ENCODE measurements around the gene GLG1. TPM values are rescaled to one million over a fixed set of nuclear protein-coding genes. Genes with fewer than 3 reads are reported as not detected.
"Not testable (repeated sequence)": the region's sequence is repeated elsewhere in the genome, so short reads cannot be mapped to it uniquely, and the experiment has no call there.

GLG1 gene
- total RNA-seq, 1 donor from 2014 or later: 153 TPM

- Mint-ChIP-seq H3K36me3 (ENCODE audit: low read depth, unreplicated experiment) (no peaks in the 10 kb centered on the region), H3K27me3 (ENCODE audit: unreplicated experiment) (no peaks in the 10 kb centered on the region), H3K9me3 (ENCODE audit: unreplicated experiment) (no peaks in the 10 kb centered on the region), H3K27ac (ENCODE audit: unreplicated experiment) (no peak overlapping the region), H3K4me3 (ENCODE audit: unreplicated experiment) (no peak overlapping the region), H3K4me1 (ENCODE audit: unreplicated experiment) (no peaks in the 10 kb centered on the region)
- TF ChIP-seq CTCF (IDR thresholded peaks at IDR 0.05; ENCODE audit: unreplicated experiment): no peak
- no peak for DNase-seq (ENCODE audit: low spot score)
These were observed 48.0 kb downstream of the GLG1 start for GRCh38 chr16:74558873-74559272.

DNA sequence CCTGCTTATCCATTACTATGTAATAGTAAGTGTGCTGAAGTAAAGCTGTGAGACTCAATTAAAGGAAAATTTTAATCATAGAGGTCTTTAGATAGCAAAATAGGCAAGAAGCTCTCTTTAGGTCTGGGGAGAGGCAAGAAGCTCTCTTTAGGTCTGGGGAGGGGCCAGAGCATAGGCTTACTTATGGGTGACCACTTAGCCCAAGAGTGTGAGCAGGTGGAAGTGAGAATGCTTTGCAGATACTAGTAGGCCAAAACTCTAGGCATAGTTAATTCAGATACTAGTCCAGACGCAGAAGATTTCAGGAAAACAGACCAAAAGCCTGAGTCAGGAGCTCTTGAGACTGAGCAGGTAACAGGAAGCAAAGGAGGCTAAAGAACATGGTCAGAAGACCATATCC is 49.6 kb downstream of the GLG1 start:
- Mint-ChIP-seq H3K4me1 (ENCODE audit: unreplicated experiment) (no peaks in the 10 kb centered on the region), H3K9me3 (ENCODE audit: unreplicated experiment) (no peaks in the 10 kb centered on the region), H3K36me3 (ENCODE audit: low read depth, unreplicated experiment) (no peaks in the 10 kb centered on the region), H3K27ac (ENCODE audit: unreplicated experiment) (no peak overlapping the region), H3K4me3 (ENCODE audit: unreplicated experiment) (no peak overlapping the region), H3K27me3 (ENCODE audit: unreplicated experiment) (no peaks in the 10 kb centered on the region)
- no peak for DNase-seq (ENCODE audit: low spot score)
- TF ChIP-seq CTCF (IDR thresholded peaks at IDR 0.05; ENCODE audit: unreplicated experiment): no peak

- DNase-seq (ENCODE audit: low spot score): no peak
- H3K36me3 Mint-ChIP-seq (ENCODE audit: low read depth, unreplicated experiment): no peaks in the 10 kb centered on the region
- no peaks in the 10 kb centered on the region for H3K4me1 Mint-ChIP-seq (ENCODE audit: unreplicated experiment)
- H3K9me3 Mint-ChIP-seq (ENCODE audit: unreplicated experiment): no peaks in the 10 kb centered on the region
- no peaks in the 10 kb centered on the region for H3K27me3 Mint-ChIP-seq (ENCODE audit: unreplicated experiment)
- no peak for TF ChIP-seq CTCF (IDR thresholded peaks at IDR 0.05; ENCODE audit: unreplicated experiment)
- no peak overlapping the region for H3K4me3 Mint-ChIP-seq (ENCODE audit: unreplicated experiment)
- H3K27ac Mint-ChIP-seq (ENCODE audit: unreplicated experiment): no peak overlapping the region
These were observed 50.5 kb downstream of the GLG1 start for GRCh38 chr16:74556375-74556922.

GRCh38 chr16:74552357-74552756 is 54.6 kb downstream of the GLG1 start:
- H3K4me1 Mint-ChIP-seq (ENCODE audit: unreplicated experiment): not testable (repeated sequence)

DNA sequence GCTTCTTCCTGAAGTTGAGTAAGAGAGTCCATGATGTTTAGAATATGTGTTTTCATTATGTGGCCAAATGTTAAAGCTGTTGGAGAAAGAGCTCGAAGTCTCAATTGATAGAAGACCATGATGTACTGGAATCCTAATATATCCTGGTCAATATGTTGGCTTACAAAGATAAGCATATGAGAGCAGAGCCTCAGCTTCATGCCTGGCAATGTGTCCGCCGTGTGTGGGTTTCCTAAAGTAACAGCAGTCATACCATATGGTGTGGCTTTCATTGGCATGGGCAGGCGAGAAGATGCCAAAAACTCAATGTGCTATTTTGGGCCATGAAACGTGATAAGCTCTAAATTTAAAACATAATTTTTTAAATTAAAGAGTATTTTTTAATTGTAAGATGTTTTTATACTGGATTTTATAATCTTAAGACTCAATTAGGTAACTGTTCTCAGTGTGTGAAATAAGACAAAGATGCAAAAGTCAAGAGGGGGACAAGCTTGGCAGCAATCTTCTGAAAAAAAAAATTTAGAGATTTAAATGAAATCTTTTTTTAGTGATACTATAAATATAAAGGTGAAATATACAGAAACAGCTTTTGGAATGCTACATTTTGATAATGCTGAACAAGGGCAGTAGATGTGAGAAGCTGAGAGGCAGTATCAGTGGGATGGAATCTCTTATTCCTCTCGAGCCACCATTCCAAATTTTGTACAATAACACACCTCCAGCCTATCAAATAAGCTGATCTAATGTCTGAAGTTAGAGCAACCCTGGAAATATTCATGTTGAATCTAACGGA is 56.5 kb downstream of the GLG1 start:
- not testable (repeated sequence) for H3K4me3 Mint-ChIP-seq (ENCODE audit: unreplicated experiment); DNase-seq (ENCODE audit: low spot score); H3K27me3 Mint-ChIP-seq (ENCODE audit: unreplicated experiment); H3K27ac Mint-ChIP-seq (ENCODE audit: unreplicated experiment); H3K36me3 Mint-ChIP-seq (ENCODE audit: low read depth, unreplicated experiment); H3K4me1 Mint-ChIP-seq (ENCODE audit: unreplicated experiment); H3K9me3 Mint-ChIP-seq (ENCODE audit: unreplicated experiment)

More at GRCh38 chr16:74552357-74552756, 54.6 kb downstream of the GLG1 start:
- not testable (repeated sequence) for H3K4me3 Mint-ChIP-seq (ENCODE audit: unreplicated experiment); H3K27me3 Mint-ChIP-seq (ENCODE audit: unreplicated experiment); DNase-seq (ENCODE audit: low spot score); H3K9me3 Mint-ChIP-seq (ENCODE audit: unreplicated experiment); H3K36me3 Mint-ChIP-seq (ENCODE audit: low read depth, unreplicated experiment); H3K27ac Mint-ChIP-seq (ENCODE audit: unreplicated experiment)

GRCh38 chr16:74546112-74546511 is 60.8 kb downstream of the GLG1 start:
- H3K4me1 Mint-ChIP-seq (ENCODE audit: unreplicated experiment); H3K36me3 Mint-ChIP-seq (ENCODE audit: low read depth, unreplicated experiment); H3K27ac Mint-ChIP-seq (ENCODE audit: unreplicated experiment); DNase-seq (ENCODE audit: low spot score); H3K4me3 Mint-ChIP-seq (ENCODE audit: unreplicated experiment); H3K27me3 Mint-ChIP-seq (ENCODE audit: unreplicated experiment); H3K9me3 Mint-ChIP-seq (ENCODE audit: unreplicated experiment): not testable (repeated sequence)

DNA sequence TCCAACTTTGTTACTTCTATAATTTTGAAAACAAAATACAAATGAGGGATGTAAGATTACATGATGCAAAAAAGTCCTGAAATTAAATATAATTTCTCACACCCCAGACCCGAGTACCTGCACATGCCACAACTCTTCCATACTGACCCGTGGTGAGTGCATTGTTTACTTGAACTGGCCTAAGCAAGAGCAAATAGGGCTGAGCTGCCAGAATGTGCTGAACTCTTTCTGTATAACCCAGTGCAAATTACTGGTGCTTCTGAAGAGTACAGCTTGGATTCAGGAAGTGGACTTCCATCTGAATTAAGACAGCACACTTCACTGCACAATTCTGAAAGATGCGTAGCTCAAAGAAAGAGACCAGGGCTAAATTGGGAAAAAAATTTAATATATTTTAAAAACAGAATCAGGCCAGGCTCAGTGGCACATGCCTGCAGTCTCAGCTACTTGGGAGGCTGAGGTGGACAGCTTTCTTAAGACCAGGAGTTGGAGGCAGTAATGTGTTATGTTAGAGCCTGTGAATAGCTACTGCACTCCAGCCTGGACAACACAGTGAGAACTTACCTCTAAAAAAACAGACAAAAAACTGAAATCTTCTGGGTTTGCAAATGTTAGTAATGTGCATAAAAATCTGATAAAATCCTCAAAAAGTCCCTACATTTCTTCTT is 63.9 kb downstream of the GLG1 start:
- not testable (repeated sequence) for H3K9me3 Mint-ChIP-seq (ENCODE audit: unreplicated experiment); H3K27me3 Mint-ChIP-seq (ENCODE audit: unreplicated experiment); H3K4me3 Mint-ChIP-seq (ENCODE audit: unreplicated experiment); H3K36me3 Mint-ChIP-seq (ENCODE audit: low read depth, unreplicated experiment); H3K4me1 Mint-ChIP-seq (ENCODE audit: unreplicated experiment); H3K27ac Mint-ChIP-seq (ENCODE audit: unreplicated experiment); DNase-seq (ENCODE audit: low spot score)

DNA sequence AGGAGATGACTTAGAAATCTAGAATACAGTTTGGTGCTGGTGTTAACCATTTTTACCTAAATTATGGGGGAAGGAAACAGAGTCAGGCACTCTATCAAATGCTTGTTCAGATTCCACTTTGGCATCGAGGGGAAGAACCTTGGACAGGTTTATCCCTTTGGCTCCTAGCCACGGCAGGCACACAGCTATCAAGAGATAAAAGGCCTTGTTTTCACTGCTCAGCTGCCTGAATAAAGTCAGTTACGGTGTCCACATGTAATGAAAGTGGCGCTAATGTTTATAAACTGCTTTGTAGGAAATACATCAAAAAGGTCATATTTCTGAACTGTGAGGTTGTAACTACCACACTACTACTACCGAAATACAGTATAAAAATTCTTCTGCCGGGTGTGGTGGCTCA is 66.3 kb downstream of the GLG1 start:
- not testable (repeated sequence) for DNase-seq (ENCODE audit: low spot score); H3K4me1 Mint-ChIP-seq (ENCODE audit: unreplicated experiment); H3K9me3 Mint-ChIP-seq (ENCODE audit: unreplicated experiment); H3K27me3 Mint-ChIP-seq (ENCODE audit: unreplicated experiment); H3K36me3 Mint-ChIP-seq (ENCODE audit: low read depth, unreplicated experiment); H3K27ac Mint-ChIP-seq (ENCODE audit: unreplicated experiment); H3K4me3 Mint-ChIP-seq (ENCODE audit: unreplicated experiment)

- not testable (repeated sequence) for H3K4me1 Mint-ChIP-seq (ENCODE audit: unreplicated experiment); H3K9me3 Mint-ChIP-seq (ENCODE audit: unreplicated experiment); H3K27ac Mint-ChIP-seq (ENCODE audit: unreplicated experiment); DNase-seq (ENCODE audit: low spot score); H3K36me3 Mint-ChIP-seq (ENCODE audit: low read depth, unreplicated experiment); H3K4me3 Mint-ChIP-seq (ENCODE audit: unreplicated experiment); H3K27me3 Mint-ChIP-seq (ENCODE audit: unreplicated experiment)
These were observed 68.1 kb downstream of the GLG1 start for GRCh38 chr16:74538801-74539200.
